GM04504 (cell line): ENCODE measurements around the gene TMEM209.
"Not testable (repeated sequence)": the region's sequence is repeated elsewhere in the genome, so short reads cannot be mapped to it uniquely, and the experiment has no call there.

Experiments
- DNase-seq: peaks from one replicate; pipeline ENCODE4 v3.0.0-alpha.2; 2012; ENCODE audit warnings: low read depth

TMEM209 gene

DNA sequence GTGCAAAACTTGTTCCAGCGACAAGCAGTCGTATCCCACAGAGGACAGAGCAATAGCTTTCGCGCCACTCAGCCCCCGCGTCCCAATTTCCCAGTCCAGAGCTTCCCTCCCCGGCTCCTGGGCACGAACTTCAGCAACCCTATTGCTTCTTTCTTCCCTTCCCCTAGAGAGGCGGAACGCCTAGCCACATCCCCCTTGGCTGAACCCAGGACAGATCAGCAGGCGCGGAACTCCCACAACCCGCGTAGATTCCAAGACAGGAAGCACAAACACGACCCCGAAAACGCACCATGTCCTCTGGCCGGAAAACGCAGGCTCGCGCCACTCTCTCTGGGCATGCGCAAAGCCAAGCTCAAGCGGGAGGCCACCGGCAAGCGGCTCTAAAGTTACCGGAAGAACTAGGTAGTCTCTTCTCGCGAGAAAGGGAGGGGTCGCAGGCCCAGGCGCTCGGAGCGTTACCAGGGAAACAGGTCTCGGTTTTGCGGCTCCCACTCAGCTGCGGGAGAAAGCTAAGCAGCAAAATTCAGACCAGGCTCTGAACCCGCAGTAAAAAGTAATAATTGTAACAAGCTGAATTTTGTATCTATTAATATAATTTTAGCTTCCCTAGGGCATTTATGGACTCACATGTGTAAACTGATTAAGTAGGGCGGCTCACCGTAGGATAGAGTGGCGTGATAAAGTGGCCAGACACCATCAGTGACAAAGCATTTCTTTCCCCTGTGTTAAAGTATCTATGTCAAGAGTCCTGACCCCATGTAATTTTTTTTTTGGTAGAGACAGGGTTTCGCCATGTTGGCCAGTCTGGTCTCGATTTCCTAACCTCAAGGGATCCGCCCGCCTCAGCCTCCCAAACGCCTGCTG lies at the start of gene TMEM209:
TSS of gene TMEM209 (minus strand) at position 323 of the 864 bp plus-strand sequence. CDS start at position 292, 31 bp downstream.
- DNase-seq, result peak; percentile 92

DNA sequence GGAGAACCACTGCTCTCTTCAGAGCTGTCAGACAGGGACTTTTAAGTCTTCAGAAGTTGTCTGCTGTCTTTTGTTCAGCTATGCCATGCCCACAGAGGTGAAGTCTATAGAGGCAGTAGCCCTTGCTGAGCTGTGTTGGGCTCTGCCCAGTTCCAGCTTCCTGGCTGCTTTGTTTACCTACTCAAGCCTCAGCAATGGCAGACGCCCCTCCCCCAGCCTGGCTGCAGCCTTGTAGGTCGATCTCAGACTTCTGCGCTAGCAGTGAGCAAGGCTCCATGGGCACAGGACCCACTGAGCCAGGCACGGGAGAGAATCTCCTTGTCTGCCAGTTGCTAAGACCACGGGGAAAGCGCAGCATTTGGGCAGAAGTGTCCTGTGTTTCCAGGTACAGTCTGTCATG lies 49.3 kb upstream of the TMEM209 start:
- no peak for DNase-seq

DNA sequence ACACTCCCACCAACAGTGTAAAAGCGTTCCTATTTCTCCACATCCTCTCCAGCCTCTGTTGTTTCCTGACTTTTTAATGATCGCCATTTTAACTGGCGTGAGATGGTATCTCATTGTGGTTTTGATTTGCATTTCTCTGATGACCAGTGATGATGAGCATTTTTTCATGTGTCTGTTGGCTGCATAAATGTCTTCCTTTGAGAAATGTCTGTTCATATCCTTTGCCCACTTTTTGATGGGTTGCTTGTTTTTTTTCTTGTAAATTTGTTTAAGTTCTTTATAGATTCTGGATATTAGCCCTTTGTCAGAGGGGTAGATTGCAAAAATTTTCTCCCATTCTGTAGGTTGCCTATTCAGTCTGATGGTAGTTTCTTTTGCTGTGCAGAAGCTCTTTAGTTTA lies 44.4 kb upstream of the TMEM209 start:
- DNase-seq, result not testable (repeated sequence)

DNA sequence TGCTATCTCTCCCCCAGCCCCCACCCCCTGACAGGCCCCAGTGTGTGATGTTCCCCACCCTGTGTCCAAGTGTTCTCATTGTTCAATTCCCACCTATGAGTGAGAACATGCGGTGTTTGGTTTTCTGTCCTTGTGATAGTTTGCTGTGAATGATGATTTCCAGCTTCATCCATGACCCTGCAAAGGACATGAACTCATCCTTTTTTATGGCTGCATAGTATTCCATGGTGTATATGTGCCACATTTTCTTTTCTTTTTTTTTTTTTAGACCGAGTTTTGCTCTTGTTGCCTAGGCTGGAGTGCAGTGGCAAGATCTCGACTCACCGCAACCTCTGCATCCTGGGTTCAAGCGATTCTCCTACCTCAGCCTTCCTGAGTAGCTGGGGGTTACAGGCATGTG lies 43.6 kb upstream of the TMEM209 start:
- DNase-seq, result not testable (repeated sequence)

DNA sequence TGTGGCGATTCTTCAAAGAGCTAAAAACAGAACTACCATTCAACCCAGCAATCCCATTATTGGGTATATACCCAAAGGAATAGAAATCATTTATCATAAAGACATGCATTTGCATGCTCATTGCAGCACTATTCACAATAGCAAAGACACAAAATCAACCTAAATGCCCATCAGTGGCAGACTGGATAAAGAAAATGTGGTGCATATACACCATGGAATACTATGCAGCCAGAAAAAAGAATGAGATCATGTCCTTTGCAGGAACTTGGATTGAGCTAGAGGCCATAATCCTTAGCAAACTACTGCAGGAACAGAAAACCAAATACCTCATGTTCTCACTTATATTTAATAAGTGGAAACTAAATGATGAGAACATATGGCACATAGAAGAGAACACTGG lies 41.3 kb upstream of the TMEM209 start:
- DNase-seq, result not testable (repeated sequence)

DNA sequence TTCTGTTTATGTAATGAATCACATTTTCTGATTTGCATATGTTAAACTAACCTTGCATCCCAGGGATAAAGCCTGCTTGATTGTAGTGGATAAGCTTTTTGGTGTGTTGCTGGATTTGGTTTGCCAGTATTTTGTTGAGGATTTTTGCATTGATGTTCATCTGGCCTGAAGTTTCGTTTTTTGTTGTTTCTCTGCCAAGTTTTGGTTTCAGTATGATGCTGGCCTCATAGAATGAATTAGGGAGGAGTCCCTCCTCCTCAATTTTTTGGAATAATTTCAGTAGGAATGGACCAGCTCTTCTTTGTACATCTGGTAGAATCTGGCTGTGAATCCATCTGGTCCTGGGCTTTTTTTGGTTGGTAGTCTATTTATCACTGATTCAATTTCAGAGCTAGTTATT lies 38.3 kb upstream of the TMEM209 start:
- DNase-seq, result not testable (repeated sequence)

DNA sequence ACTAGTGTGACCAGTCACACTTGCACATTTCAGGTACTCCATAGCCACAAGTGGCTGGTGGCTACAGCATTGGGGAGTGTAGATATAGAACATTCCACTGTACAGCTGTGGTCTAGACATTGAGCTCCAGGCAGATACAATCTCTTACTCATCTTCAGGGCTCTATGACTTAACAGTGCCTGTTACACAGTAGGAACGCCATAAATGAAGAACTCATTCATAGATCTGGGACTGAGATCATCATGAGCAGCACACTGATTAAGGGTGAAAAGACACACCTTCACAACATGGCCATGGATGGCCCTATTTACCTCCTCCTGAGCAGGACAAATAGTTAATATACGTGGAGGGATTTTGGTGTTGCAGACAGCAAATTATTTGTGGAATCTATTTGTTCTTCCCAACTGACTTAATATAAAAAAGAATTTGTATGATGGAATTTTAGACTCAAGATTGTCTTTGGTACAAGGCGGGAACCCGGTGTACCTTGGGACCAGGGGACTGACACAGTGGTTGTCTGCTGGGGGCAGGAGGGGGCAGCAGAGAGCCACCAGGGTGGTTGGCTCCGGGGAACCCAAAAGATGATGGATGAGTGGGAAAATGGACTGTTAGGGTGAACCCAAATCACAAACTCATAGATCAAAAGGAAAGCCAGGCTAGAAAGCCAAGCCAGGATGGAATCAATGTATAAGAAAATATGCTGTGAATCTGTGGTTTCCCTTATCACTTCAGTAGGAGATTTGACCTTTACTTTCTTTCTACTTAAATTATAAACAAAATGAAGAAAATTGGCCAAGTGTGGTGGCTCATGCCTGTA lies 37.2 kb upstream of the TMEM209 start:
- no peak for DNase-seq

DNA sequence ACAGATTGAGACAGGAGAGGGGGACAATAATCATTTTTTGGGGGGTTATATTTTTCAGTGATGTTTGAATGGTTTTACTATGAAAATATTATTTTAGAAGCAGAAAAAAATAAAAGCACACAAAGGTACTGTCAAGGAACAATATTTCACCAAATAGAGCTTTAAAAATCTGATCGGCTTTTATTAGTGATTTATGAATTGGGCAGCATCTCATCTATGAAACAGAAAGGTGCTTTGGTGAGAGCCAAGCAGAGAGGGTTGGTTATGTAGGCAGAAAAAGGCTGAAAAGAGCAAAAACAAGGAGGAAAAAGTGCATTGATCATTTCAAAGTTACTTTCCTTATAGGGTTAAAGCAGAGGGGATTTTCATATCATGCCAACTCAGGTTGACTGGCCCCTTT lies 35.0 kb upstream of the TMEM209 start:
- no peak for DNase-seq

DNA sequence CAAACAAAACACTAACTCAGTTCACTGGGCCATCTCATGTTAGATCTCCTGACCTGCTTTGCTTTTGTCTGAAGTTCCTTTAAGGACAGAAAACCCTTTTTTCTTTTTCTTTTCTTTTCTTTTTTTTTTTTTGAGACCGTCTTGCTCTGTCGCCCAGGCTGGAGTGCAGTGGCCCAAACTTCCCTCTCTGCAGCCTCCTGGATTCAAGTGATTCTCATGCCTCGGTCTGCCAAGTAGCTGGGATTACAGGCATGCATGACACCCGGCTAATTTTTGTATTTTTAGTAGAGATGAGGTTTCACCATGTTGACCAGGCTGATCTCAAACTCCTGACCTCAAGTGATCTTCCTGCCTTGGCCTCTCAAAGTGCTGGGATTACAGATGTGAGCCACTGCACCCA lies 31.2 kb upstream of the TMEM209 start:
- DNase-seq, result not testable (repeated sequence)

DNA sequence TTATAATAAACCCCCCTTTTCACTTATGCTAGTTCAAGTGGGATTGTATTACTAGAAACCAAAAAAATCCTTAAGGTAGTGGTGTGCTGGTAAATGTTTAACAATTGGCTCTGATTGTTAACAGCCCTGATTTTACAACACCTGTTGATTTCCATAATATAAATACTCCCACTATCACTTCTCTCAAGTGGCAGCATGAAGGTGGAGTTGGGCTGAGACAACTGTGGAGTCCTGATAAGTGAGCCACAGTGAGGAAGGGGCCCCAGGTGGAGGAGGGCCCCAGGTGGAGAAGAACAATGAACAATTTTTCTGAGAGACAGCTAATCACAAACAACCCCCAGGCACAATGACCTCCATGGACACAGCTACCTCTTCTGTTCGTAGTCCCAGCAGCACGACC lies 28.9 kb upstream of the TMEM209 start:
- no peak for DNase-seq

DNA sequence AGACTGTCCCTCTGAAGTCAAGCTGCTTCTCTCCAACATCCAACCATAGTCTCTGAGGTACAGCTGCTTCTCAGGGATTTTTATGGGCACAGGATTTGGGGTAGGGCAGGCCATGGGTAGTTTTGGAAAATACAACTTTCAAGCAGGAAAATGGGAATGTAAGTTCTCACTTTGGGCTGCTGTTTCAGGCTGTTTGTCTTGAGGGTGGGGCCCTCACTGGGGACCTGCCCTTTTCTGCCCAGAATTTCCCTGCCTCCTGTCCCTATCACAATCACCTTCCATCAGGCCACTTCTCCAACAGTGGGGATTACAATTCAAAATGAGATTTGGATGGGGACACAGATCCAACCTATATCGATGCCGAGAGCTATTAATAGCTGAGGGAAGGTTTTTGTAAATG lies 27.0 kb upstream of the TMEM209 start:
- DNase-seq, result no peak

DNA sequence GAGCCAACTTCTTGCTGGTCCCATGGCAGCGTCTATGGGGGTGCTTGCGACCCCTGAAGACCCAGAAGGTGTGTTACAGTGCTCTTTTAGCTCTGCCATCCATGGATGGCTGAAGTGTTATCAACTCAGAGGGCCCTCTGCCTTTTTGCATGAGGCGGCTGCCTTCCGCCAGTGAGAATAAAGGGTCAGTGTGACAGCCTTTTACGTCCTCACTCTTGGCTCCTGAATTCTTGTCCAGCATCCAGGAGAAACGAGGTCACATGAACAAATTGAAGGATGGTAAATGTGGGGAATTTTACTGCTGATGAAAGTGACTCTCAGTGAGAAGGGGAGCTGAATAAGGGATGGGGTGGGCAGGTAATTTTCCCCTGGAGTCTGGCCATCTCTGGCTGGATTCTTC lies 26.6 kb upstream of the TMEM209 start:
- DNase-seq, result no peak

DNA sequence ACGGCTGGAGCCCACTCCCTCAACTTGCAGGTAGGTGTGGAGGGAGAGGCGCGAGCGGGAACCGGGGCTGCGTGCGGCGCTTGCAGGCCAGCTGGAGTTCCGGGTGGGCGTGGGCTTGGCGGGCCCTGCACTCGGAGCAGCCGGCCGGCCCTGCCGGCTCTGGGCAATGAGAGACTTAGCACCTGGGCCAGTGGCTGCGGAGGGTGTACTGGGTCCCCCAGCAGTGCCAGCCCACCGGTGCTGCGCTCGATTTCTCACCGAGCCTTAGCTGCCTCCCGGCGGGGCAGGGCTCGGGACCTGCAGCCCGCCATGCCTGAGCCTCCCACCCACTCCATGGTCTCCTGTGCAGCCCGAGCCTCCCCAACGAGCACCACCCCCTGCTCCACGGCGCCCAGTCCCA lies 24.8 kb upstream of the TMEM209 start:
- DNase-seq, result not testable (repeated sequence)

DNA sequence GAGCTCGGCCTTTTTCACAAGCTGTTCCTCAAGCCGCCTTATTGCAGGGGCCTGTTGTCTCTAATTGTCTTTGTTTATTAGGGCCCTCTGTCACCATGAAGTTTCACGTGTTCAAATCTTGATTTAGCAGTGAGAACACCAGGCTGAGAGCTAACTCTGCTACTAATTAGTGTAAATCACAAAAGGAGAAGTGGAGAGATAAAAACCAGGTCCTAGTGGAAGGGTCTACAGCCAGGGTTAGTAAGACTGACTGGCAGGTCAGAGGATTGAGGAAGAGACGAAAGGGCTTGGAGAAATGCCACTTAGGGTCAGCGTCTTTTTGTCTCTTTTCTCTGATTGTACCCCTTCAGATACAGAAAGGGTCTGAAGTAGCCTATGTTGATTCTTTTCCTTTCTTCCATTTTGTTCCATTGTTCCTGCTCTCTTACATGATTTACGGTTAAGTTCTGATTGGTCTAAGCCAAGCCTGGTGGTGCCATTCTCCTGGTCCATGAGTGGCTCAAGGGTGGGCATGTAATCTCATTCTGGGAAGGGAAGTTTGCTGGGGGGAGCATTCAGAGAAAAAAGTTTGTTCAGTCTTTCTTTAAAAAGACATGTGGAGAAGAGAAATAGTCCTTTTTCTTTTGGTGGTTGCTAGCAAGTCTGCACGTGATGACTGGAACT lies 23.8 kb upstream of the TMEM209 start:
- DNase-seq, result no peak

DNA sequence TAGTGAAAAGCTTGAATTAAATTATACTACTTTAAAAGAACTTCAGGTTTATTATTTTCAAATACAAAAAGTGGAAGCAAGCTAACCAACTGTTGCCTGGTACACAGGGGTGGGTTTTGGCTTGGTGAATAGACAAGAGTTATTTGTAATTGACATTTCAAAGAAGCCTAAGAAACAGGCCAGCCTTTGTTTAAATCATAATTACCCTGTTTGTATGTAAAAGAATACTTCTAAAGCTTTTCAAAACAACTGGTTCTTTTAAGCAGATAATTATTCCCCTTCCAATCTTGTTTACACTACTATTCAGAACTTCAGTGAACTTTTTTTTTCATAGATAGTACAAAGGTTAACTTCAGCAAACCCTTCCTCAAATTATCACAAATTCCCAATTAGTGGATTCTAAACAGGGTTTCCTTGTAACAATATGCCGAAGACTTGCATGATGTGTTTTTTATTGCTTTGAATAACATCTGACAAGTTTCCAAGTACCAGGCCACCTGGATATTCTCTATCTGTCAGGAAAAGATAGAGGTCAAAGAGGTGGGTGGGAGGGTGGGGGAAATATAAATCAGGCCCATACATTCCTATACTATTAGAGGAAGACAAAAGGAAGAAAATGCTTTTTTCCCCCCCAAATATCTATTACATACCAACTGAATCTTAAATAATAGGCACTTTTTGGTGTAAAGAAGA lies 22.8 kb upstream of the TMEM209 start:
- no peak for DNase-seq

DNA sequence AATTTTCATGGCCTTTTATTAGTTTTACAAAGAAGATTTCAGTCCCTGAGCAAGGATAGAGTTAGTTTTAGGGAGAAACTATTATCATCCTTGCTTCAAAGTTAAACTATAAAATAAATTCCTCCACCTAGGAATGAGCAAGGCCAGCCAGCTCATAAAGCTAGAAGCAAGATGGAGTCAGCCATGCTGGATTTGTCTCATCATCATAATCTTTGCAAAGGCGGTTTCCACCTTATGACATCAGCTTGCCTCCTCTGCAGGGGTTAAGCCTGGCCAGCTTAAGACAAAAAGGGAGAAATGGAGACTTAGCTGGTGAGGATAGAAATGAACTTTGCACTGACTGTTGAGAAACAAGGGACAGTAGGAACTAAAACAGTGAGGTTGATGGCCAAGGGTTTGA lies 21.1 kb upstream of the TMEM209 start:
- no peak for DNase-seq

DNA sequence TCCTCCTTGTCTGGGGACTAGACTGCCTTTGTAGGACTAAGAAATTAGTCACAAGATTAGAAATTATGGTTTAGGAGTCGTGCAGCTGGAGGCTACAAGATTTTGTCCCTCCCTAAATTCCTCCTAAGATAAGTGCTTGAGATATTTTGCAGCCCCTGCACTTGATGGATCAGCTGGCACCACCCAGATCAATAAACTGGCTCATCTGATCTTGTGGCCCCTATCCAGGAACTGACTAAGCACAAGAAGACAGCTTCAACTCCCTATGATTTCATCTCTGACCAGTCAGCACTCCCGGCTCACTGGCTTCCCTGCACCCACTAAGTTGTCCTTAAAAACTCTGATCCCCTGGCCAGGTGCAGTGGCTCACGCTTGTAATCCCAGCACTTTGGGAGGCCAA lies 19.7 kb upstream of the TMEM209 start:
- DNase-seq, result not testable (repeated sequence)

DNA sequence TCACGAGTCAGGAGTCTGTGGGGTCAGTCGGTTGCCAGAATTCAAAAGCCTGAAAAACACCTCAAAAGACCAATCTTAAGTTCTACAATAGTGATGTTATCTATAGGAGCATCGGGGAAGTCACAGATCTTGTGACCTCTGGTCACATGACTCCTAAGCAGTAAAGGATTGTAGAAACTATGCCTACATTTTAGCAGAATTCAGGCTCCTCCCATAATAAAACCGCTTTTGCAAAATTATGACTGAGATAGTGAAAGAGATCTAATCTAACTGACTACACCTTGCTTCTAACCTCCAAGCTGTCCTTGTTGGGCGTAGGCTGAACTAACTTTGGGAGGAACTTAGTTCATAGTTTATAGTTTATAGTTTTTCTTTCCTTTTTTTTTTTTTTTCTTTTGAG lies 19.0 kb upstream of the TMEM209 start:
- DNase-seq, result no peak

DNA sequence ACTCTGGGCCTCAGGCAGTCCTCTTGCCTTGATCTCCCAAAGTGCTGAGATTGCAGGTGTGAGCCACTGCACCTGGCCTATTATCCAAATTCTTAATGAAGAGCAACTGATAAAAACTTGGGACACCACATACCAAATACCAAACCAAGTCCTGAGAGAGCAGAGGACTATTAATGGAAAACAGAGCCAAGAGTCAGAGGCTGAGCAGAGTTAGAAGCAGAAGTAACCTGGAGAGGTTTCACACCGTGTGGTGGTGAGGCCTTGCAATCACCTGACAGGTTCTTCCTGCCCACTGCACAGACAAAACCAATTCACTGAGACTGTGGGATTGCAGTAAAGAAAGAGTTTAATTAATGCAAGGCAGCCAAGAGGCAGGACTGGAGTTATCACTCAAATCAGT lies 18.4 kb upstream of the TMEM209 start:
- DNase-seq, result no peak

DNA sequence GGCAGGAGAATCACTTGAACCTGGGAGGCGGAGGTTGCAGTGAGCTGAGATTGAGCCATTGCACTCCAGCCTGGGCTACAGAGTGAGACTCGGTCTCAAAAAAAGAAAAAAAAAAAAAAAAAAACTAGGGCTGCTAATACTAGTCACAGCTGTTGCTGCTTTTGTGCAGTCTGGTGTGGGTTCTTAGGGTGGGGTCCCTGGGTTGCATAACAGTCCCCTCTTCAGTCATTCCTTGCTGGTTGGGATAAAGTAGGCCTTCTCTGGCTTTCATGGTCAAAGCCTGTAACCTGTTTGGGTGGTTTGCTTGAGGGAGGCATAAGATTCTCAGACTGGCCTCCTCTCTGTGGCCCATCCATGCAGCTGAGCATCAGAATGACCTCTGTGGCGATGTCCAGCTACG lies 16.5 kb upstream of the TMEM209 start:
- DNase-seq, result no peak

DNA sequence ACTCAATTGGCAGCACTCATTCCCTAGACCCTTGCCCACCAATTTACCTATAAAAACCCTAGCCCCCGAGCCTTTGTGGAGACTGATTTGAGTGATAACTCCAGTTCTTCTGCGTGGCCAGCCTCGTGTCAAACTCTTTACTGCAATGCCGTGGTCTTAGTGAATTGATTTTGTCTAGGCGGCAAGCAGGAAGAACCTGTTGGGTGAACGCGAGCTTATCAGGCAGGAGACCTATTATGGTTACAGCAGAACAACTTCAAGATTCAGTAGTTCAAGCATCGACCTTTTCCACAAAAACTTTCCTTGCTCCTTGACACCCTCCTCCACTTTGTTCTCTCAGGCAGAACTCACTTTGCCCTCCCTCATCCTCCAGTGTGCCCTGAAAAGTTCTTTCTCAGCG lies 14.7 kb upstream of the TMEM209 start:
- no peak for DNase-seq
